Limb (tissue), 2 donors: ENCODE measurements around the gene TMEM18.

Source experiments
- DNase-seq, 2 donors: peaks; one replicate each; pipeline ENCODE4 v3.0.0-alpha.2; 2016; ENCODE audit errors: extremely low spot score in 2 of 2

The TMEM18 gene

GRCh38 chr2:634636-635388 is 42.4 kb downstream of the TMEM18 start:
- DNase-seq: no peak

GRCh38 chr2:634041-634440 is 43.2 kb downstream of the TMEM18 start:
- DNase-seq: no peak

- DNase-seq: no peak
Measured at GRCh38 chr2:633371-633770, 43.8 kb downstream of the TMEM18 start.

- DNase-seq: no peak
Measured at GRCh38 chr2:632471-632870, 44.7 kb downstream of the TMEM18 start.

- DNase-seq: no peak
Measured at GRCh38 chr2:631741-632140, 45.5 kb downstream of the TMEM18 start.

- DNase-seq: no peak
Measured at GRCh38 chr2:630451-631320, 46.5 kb downstream of the TMEM18 start.

GRCh38 chr2:629961-630360 is 47.2 kb downstream of the TMEM18 start:
- no peak for DNase-seq

- no peak for DNase-seq
Measured at GRCh38 chr2:628651-629050, 48.6 kb downstream of the TMEM18 start.

GRCh38 chr2:627926-628560 is 49.2 kb downstream of the TMEM18 start:
- no peak for DNase-seq

GRCh38 chr2:627340-627709 is 49.9 kb downstream of the TMEM18 start:
- no peak for DNase-seq

GRCh38 chr2:626491-627339 is 50.5 kb downstream of the TMEM18 start:
- no peak for DNase-seq

- no peak for DNase-seq
Measured at GRCh38 chr2:625415-626333, 51.5 kb downstream of the TMEM18 start.

- no peak for DNase-seq
Measured at GRCh38 chr2:624551-625347, 52.5 kb downstream of the TMEM18 start.

- DNase-seq: no peak
Measured at GRCh38 chr2:624096-624495, 53.1 kb downstream of the TMEM18 start.

- DNase-seq: no peak
Measured at GRCh38 chr2:623130-623922, 53.9 kb downstream of the TMEM18 start.

GRCh38 chr2:622357-622756 is 54.8 kb downstream of the TMEM18 start:
- DNase-seq: no peak

- no peak for DNase-seq
Measured at GRCh38 chr2:621303-622099, 55.7 kb downstream of the TMEM18 start.
